HG03045 (cell line): ENCODE data around the gene BTN3A1.
"Not testable (repeated sequence)": the region's sequence is repeated elsewhere in the genome, so short reads cannot be mapped to it uniquely, and the experiment has no call there.

Source experiments
- ATAC-seq: cut with Tn5 transposase; IDR thresholded peaks from one replicate; pipeline ENCODE4 v1.9.1; 2021; ENCODE audit warnings: mild to moderate bottlenecking, moderate library complexity; ENCODE audit not compliant: unreplicated experiment

The BTN3A1 gene

DNA sequence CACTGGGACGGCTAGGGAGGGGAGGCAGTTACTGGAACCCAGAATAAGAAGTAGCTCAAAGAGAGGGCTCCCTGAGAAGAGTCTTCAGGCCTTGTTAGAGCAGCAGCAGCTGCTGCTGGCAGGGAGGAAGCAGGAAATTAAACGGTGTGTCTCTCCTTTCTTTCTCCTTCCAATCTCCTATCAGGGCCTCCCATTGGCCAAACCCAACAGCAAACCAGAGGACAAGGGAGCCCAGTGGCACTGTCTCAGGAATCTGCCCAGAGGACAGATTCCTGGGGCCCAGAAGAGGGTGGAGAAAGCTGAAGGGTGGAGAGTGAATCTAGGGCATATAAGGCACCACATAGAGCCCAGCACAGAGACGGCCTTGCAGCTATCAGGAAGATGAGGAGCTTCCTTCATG, 10.2 kb downstream of the BTN3A1 start:
- ATAC-seq = no peak

DNA sequence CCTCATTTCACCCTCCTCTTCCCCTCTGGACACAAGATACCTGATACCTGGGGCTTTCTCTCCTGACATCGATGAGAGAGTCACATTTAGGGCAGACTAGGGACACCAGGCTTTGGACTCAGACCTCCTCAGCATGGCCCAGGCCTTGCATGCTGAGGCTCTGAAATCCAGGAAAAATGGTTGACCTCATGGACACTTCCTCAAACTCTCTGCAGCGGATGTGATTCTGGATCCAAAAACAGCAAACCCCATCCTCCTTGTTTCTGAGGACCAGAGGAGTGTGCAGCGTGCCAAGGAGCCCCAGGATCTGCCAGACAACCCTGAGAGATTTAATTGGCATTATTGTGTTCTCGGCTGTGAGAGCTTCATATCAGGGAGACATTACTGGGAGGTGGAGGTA, 10.9 kb downstream of the BTN3A1 start:
- ATAC-seq = no peak

DNA sequence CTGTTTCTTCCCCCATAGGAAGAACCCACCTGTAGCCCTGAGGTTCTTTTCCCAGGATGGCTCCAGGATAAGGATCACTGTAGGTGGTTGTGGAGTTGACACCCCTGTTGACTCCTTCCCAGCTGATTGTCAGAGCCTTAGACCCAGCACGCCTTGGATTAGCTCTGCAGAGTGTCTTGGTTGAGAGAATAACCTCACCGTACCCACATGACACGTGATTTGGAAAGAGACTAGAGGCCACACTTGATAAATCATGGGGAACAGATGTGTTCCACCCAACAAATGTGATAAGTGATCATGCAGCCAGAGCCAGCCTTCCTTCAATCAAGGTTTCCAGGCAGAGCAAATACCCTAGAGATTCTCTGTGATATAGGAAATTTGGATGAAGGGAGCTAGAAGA, 12.2 kb downstream of the BTN3A1 start:
- ATAC-seq = no peak

DNA sequence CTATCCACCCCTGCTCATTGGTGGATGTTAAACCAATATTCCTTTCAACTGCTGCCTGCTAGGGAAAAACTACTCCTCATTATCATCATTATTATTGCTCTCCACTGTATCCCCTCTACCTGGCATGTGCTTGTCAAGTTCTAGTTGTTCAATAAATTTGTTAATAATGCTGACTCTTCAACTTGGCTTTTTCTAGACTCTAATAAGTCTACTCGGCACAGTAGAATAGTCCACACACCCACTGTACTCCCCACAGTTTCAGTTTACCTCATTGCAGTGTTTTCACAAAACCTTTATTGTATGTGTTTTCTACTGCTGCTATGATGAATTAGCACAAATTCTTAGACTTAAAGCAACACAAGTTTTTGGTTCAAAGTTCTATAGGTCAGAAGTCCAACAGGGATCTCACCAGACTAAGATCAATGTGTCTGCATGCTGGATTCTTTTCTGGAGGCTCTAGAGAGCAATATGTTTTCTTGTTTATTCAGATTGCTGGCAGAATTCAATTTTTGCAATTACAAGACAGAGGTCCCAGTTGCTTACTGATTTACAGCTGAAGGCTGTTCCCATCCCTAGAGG, 13.1 kb downstream of the BTN3A1 start:
- no peak for ATAC-seq

DNA sequence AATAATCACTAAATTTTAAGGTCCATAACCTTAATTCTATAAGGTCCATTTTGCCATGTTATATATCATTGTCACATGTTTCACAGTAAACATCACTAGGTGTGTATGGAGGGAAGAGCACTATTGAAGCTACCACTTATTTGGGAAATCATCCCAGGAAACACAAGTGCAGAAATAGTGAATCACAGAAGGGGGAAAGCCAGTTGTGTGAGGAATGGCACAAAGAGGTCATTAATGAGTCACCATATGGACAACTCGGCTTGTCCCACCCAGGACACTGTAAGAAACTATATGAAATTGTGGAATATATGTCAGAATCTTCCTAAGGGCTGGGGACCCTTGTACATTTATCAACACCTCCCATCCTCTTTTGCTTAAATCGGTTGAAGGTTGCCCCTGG, 13.7 kb downstream of the BTN3A1 start:
- ATAC-seq = no peak

DNA sequence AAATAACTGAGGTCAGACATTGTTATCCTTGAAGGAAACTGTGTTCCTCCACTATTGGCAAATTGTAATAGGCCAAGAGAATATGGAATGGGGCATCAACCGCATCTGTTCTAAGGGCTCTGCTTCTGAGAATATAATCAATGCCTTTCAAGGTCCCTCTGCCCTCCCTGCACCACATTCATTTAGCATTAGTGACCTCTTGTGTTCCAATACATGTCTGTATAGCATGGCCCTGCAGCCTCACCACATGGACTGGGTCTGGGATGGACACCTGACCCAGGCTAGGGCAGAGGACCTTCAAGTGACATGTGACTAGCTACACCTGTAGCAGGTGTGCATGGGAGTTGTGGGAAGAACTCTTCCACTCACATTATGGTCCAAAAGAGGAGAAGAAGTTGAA, 14.2 kb downstream of the BTN3A1 start:
- ATAC-seq = no peak

DNA sequence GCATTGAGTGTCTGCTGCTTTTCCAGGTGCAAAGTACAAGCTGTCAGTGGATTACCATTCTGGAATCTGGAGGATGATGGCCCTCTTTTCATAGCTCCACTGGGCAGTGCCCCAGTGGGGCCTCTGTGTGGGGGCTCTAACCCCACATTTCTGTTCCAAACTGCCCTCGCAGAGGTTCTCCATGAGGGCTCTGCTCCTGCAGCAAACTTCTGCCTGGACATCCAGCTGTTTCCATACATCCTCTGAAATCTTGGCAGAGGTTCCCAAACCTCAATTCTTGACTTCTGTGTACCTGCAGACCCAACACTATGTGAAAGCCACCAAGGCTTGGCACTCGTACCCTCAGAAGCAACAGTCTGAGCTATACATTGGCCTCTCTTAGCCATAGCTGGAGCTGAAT, 16.0 kb downstream of the BTN3A1 start:
- ATAC-seq = not testable (repeated sequence)

DNA sequence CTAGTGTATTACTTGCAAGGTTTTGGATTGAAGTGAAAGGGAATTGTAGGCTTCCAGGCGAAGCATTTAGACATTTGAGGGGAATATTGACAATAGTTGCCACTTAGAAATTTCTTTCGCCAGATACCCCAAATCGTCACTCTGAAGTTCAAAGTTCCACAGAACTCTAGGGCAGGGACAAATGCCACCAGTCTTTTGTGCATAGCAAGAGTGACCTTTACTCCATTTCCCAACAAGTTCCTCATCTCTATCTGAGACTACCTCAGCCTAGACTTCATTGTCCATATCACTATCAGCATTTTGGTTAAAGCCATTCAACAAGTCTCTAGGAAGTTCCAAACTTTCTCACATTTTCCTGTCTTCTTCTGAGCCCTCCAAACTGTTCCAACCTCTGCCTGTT, 16.7 kb downstream of the BTN3A1 start:
- ATAC-seq = not testable (repeated sequence)

DNA sequence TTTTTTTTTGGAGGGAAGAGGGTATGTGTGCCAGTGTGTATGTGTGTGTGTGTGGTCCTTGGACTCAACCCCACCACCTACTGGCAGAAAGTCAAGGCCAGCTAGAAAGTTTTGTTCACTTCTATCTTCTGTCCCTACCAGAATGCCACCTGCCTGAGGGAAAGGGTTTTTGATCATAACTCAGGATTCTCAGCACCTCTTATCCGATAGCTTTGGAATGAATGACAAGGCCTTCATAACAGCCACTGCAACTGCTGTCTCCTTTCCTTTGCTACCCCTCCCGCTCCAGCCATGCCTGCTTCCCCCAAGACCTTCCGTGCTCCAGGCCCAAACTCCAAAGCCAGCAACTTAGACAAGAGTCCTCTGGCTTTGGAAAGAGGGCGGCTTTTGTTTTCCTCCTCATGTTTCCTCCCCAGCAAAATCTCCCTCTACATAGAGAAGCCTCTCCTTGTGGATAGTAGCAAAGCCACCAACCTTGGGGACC, 18.7 kb downstream of the BTN3A1 start:
- ATAC-seq = no peak

DNA sequence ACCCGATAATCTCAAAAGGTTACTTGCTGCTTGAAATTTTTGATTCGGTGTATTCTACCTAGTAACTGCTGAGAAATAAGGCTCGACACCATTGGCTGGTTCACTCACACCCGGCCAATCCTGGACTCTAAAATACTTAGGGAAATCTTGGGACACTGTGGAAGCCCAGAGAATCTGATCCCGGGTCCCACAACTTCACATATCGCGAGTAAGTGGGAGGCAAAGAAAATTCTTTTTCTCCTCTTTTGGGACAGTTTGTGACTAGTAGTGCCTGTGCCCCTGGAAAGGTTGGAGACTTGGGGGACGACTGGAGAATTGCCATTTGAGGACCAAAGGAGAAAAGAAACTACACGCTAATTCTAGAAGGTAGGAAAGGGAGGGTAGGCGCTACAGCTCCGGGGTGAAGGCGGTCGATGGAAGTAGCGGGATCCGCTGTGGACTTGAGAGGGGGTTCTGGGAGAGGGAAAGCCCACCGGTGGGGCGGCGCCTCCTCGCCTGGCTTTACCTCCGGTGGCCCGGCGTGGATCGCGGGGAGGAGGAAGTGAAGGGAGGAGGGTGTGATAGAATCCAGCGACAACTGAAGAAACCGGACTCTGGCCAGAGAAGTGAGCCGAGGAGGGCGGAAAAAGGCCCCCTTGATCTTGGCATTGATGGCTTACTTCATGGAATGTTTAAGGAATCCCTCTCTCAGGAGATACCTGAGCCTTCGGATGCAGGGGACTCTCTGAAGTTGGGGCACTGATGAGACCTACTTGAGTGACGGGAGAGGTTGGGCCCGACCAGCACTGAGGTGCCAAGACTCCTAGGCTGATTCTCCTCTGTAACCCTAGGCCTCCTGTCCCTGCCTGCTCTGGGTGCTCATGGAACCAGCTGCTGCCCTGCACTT, 19.4 kb downstream of the BTN3A1 start:
- peak; percentile 83 for ATAC-seq

DNA sequence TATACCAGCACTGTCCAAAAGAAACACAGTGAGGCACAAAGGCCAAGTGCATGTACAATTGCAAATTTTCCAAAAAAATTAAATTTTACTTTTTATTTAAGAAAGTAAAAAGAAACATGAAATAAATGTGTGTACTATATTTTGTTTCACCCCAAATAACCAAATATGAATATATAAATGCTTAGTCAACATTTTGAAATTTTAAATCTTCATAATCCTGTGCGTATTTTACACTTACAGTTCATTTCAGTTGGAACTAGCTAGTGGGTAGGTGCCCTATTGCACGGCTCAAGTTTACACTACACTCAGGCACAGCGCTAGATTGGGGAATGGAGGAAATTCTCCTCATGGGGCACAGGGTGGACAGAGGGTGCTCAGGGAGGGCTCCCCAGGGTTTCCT, 20.3 kb downstream of the BTN3A1 start:
- no peak for ATAC-seq

DNA sequence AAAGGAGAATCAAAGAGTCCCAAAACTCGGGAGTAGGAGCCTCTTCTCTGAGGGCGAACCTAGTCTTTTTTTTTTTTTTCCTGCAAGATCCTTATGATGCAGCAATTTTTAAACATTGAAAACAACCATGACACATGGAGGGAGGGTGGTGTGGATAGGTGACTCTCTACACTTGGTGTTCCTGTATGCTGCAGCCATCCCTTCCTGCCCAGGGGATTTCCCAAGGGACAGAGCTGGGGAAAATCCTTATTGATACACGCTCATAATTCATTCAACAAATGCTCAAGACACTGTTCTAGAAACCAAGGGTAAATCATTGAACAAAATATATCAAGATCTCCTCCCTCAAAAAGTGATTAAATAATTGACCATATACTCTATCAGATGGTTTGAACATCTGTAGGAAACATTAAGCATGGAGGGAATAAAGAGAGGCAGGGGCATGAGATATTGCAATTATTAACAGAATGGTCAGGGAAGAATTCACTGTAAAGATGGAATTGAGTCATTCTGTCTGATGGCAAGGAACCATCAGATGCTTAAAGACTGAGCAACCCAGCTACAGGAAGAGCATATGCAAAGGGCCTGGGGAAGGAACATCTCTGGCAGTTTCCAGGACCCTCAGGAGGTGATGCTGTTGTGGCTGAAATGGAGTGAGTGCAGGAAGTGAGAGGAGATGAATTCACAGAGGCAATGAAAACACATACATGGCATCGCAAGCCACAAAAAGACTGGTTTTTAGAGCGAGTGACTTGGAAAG, 24.8 kb downstream of the BTN3A1 start:
- ATAC-seq = no peak

DNA sequence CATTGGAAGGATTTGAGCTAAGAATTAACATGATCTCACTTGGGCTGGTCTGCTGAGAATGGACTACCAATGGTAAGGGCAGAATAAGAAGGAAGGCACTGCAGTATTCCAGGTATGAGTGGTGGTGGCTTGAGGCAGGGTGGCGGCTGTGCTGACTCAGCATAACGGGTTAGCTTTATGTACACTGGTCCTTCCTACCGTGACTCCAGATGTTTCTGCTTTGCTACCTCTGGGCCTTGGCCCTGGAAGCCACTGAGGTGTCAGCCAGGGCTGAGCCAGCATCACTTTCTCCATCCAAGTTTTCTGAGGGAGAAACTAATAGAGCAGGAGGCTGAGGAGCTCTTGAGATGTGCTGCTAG, 25.4 kb downstream of the BTN3A1 start:
- no peak for ATAC-seq

DNA sequence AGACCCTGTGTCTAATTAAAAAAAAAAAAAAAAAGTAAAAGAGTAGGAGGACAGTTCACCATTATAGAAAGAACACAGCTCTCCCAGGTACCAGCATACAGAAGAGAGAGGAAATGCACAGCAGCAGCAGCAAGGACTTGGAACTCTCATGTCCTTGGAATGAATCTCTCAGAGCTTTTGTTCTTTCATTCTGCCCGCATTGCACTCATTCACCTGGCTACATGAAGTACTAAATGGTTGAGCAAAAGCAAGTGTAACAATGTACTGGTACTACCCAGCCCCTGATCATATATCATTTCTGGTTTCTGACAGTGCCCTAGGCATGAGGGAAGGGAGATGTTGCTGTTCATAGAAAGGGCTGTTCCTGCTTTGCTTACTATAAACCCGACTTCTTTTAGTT, 26.1 kb downstream of the BTN3A1 start:
- no peak for ATAC-seq

DNA sequence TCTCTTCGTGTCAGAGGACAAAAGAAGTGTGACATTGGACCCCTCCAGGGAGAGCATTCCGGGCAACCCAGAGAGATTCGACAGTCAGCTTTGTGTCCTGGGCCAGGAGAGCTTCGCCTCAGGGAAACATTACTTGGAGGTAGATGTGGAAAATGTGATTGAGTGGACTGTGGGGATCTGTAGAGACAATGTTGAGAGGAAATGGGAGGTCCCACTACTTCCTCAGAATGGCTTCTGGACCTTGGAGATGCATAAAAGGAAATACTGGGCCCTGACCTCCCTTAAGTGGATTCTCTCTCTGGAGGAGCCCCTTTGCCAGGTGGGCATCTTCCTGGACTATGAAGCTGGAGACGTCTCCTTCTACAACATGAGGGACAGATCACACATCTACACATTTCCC, 28.7 kb downstream of the BTN3A1 start:
- no peak for ATAC-seq

DNA sequence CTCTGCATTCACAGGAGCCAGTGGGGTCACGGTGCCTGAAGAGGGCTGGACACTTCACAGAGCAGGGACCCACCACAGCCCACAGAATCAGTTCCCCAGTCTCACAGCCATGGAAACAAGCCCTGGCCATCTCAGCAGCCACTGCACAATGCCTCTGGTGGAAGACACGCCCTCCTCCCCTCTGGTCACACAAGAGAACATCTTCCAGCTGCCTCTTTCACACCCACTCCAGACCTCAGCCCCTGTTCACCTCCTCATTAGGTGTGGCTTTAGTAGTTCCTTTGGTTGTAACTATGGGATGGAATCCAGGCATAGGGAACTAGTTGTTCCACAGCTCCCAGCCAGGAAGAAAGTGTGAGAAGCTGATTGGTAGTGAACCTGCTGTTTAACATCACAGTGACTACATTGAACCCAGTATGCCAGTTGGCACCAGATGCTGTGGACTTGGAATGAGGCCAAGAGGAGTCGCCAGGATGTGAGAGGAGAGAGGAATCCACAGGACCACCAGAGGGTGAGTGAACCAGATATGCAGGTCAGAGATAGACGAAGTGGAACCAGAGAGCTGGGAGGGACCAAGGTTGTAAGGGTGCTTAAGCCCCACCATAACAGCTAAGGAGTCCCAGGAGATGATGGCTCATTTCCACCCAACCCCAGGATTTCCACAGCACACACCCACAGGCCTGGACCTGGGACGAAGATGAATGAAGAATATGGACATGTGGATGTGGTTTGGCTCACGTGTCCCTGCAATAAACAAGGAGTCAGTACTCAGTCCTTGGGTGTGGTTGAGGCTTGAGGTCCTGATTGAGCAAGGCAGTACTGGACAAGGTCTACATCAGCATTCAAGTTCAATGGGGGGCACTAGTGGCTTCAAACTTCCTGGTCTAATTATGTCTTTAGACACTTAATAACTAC, 29.4 kb downstream of the BTN3A1 start:
- no peak for ATAC-seq

DNA sequence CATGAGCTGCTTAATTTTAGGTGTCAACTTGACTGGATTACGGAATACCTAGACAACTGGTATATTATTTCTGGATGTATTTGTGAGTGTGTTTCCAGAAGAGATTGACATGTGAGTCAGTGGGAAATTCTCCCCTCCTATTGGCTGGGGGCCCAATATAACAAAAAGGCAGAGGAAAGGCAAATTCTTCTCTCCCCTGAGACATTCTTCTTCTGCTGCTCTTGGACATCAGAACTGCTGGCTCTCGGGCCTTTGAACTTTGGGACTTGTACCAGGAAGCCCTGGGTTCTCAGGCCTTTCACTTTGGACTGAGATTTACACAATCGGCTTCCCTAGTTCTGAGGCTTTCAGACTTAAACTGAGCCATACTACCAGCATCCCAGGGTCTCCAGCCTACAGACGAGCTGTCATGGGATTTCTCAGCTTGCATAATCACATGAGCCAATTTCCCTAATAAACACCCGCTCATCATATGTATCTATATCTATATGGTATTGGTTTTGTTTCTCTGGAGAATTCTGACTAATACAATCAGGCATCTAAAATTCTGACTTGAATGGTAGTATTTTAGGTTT, 30.6 kb downstream of the BTN3A1 start:
- ATAC-seq = no peak

DNA sequence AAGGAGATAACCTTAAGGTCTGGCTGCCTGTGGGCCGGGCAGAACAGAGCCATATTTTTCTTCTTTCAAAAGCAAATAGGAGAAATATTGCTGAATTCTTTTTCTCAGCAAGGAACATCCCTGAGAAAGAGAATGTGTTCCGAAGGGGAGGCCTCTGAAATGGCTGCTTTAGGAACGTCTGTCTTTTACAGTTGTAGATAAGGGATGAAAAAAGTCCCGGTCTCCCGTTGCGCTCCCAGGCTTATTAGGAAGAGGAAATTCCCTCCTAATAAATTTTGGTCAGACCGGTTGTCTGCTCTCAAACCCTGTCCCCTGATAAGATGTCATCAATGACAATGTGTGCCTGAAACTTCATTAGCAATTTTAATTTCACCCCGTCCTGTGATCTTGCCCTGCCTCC, 31.6 kb downstream of the BTN3A1 start:
- ATAC-seq = not testable (repeated sequence)

DNA sequence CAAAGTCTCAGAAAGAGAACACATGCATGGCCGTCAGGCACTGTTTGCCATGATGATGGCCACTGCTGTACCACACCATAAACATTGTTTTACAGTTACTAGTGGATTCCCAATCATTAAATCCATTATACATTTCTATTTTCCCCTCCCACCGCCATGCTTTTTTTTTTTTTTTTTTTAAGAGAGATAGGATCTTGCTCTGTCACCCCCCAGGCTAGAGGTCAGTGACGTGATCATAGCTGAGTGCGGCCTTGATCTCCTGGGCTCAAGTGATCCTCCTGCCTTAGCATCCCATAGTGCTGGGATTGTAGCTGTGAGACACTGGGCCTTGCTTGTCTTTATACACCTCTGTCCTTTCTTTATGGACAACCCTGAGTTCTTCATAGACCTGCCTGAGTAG, 33.9 kb downstream of the BTN3A1 start:
- ATAC-seq = no peak

DNA sequence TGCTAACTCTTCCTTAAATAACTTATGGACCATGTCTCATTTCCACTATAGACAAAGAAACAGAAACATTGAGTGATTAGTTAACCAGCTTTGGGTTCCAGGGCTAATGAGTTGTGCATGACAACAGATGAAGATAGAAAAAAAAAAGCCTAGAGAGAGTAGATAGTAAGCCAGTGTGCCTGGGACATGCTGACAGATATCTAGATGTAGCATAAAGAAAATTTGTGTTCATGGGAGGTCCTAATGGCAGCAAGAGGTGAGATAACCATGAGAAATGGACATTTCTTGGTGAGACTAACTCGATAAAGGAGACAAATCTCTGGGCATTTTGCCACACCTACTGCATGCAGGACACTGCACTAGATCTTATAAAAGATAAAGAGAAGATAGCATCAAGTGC, 35.5 kb downstream of the BTN3A1 start:
- no peak for ATAC-seq
